ENCODE results near the gene AFAP1. TPM values are rescaled to one million over a fixed set of nuclear protein-coding genes. Genes with fewer than 3 reads are reported as not detected.

The AFAP1 gene
- total RNA-seq, 2 experiments from 2014 or later, result 7.1 to 7.9 TPM

DNA sequence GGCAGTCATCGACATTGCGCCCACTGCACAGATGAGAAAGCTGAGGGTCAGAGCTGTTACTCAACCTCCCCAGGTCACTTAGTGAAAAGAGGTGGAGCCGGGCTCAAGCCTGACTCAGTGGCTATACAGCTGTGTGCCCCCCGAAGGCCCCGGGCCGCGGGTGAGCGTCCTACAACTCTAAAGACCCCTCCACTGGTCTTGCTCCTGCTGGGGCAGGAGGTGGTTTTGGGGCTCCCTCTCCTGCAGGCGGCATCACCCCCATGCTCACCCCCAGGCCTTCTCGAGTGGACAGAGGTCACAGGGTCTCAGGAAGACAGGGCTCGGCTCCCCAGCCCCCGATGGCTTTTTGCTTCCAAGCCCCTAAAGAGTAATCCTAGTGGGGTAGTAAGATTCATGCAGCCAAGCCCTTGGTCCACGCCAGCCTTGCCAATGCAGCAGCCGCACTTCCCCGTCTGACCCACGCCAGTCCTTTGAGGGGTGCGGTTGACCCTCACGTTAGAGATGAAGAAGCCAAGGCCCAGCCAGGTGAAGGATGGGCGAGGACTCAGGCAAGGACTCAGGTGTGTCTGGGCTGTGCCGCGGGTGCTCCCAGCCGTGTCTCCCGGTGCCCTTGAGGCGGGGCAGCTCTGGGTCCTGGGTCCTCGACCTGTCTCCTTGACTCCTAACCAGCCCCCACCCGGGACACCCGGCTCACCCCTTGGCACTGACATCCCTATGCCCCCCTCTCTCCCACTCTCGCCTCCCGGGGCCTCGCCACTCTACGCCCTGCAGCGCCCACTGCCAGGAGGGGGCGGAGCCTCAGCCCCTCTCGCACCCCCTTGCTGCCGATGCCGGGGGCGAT is 200.4 kb downstream of the AFAP1 start:
- no peaks in the 10 kb centered on the region for H3K27me3 Mint-ChIP-seq
- no peak for DNase-seq
- POLR2A ChIA-PET, result no interaction called here
- CTCF ChIA-PET, result no interaction called here
- H3K27ac Mint-ChIP-seq, result no peak overlapping the region
- no peaks in the 10 kb centered on the region for H3K9me3 Mint-ChIP-seq
- H3K4me1 Mint-ChIP-seq, result no peaks in the 10 kb centered on the region
- H3K36me3 Mint-ChIP-seq (ENCODE audit: low read depth), result no peaks in the 10 kb centered on the region
- H3K4me3 Mint-ChIP-seq, result no peak overlapping the region

DNA sequence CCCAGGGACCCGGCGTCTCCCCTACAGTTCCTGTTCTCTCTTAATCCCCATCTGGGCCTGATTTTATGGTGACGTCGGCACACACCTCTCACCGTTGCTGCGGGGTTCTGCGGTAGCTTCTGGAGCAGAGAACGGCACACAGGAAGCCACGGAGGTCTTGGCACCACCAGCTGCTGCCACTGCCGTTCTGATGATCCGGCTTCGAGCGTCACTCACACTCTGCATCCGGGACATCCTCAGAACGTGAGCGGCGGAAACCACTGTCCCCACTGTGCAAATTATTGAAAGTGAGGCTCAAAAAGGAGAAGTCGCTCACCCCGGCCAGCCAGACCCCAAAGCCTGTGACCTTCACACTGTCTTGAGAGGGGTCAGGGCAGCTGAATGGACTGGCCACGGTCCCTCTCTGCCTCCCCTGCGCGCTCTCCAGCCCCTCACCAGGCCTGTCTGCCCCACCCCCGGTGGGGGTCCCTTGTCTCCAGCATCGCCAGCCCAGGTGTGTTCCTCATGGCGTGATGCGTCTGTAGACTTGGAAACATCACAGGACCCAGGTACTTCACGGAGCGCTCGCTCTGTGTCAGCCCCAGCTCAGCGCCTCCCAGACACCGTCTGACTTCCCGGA is 201.1 kb downstream of the AFAP1 start:
- DNase-seq, result no peak
- POLR2A ChIA-PET, result no interaction called here
- H3K36me3 Mint-ChIP-seq (ENCODE audit: low read depth), result no peaks in the 10 kb centered on the region
- no peaks in the 10 kb centered on the region for H3K4me1 Mint-ChIP-seq
- no peak overlapping the region for H3K27ac Mint-ChIP-seq
- CTCF ChIA-PET, result interaction anchor here (0.5 kb wide), 1 partner anchor 10 kb away, joined by 4 read pairs; no protein-coding TSS in a partner anchor
- H3K4me3 Mint-ChIP-seq, result no peak overlapping the region
- no peaks in the 10 kb centered on the region for H3K27me3 Mint-ChIP-seq
- no peaks in the 10 kb centered on the region for H3K9me3 Mint-ChIP-seq

DNA sequence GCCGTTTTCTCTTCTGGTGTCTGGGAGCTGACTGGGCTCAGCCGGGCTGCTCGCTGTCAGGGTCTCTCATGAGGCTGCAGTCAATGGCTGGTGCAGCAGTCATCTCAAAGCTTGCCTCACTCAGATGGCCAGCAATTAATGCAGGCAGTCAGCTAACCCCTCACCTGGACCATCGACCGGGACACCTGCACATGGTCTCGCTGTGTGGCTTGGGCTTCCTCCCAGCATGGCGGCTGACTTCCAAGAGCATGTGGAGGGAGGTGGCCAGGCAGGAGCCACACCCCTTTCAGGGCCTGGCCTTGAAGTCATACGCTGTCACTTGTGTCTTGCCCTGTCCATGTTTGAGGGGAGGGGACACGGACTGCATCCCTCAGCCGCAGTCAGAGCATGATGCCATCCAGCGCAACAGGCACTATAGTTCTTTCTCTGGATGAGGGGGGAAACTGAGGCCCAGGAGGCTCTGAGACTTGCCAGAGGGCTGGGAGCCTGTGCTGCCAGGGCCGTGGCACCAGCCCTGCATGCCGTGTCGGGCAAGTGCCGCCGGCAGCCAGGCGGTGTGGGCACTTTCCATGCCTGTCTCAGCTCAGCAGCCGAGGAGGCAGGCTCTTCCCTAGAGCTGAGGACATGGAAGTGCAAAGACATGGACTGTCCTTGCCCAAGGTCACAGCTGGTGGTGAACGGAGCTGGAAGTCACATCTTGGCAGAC is 201.8 kb downstream of the AFAP1 start:
- Mint-ChIP-seq H3K9me3 (no peaks in the 10 kb centered on the region), H3K36me3 (ENCODE audit: low read depth) (no peaks in the 10 kb centered on the region), H3K27me3 (no peaks in the 10 kb centered on the region), H3K4me1 (no peaks in the 10 kb centered on the region), H3K4me3 (no peak overlapping the region), H3K27ac (no peak overlapping the region)
- POLR2A ChIA-PET, result no interaction called here
- no peak for DNase-seq
- CTCF ChIA-PET, result interaction anchor here (0.5 kb wide), 1 partner anchor 10 kb away, joined by 4 read pairs; no protein-coding TSS in a partner anchor

DNA sequence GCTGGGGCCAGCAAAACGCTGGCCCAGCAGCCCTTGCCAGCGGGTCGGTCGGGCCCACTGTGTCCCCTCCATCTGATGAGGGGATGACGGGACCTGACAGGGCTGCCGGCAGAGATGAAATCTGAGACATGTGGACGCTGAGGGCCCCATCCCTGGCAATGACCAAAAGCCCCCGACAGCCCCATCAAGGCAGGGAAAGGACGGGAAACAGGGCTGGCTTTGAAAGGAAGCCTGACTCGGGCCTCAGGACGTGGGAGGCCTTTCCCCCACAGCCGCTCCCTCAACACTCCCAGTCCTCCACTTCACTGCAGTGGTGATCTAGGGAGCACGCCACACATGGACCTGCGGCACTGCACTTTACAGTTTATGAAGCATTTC is 202.4 kb downstream of the AFAP1 start:
- no peak overlapping the region for H3K27ac Mint-ChIP-seq
- H3K4me1 Mint-ChIP-seq, result no peaks in the 10 kb centered on the region
- H3K36me3 Mint-ChIP-seq (ENCODE audit: low read depth), result no peaks in the 10 kb centered on the region
- no peak for DNase-seq
- no peak overlapping the region for H3K4me3 Mint-ChIP-seq
- H3K9me3 Mint-ChIP-seq, result no peaks in the 10 kb centered on the region
- H3K27me3 Mint-ChIP-seq, result no peaks in the 10 kb centered on the region
- POLR2A ChIA-PET, result no interaction called here
- CTCF ChIA-PET, result no interaction called here

DNA sequence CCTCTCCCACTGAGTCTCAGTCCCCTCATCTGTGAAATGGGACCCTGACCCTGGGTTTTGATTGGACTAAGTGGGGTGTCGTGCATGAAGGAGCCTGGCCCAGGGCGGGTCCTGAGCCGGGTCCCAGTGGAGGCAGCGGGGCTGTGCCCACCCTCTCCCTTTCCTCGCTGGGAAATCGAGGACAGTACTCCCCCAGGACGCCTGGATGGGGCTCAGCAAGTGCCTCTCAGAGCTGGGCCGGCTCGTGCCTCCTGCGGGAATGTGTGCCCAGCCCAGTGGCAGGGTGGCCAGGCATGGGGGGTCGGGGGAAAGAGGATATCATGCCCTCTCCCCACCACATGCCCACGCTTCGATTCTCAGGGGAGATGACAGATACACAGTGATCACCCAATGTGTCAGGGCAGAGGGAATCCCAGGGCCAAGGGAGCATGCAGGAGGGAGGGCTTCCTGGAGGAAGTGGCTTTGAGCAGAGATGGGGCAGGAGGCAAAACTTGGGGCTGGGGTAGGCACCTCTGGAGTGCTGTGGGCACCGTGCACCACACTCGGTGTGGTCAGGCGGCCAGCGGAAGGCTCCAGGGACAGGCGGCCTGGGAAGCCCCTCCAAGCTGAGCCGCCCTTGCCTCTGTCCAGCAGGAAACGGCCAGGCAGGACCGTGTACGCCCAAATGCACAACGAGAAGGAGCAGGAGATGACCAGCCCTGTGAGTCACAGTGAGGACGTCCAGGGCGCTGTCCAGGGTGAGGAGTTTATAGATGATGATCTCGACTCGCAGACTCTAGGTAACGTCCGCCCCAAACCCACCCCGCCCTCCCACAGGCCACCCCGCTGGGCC is 203.0 kb downstream of the AFAP1 start:
- POLR2A ChIA-PET, result no interaction called here

DNA sequence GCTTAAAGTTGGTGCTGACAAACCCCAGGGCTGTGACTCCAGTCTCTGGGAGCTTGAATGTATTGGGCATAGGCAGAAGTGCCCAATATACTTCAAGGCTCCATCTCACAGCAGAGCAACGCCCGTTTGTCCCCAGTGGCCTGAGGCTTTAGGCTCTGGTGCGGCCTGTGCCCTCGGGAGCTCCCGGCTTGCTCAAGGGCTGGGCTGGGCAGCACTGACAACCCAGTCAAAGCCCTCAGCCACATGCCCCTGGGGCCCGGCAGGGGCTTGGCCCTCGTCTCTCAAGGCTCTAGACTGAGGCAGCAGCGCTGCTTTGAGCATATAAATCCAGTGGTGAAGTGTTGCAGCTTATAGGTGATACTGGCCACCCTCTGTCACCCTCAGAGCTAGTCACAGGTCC is 203.7 kb downstream of the AFAP1 start:
- ChIA-PET CTCF (no interaction called here), POLR2A (no interaction called here)
- no peaks in the 10 kb centered on the region for H3K27me3 Mint-ChIP-seq
- no peak for DNase-seq
- no peaks in the 10 kb centered on the region for H3K9me3 Mint-ChIP-seq
- H3K4me1 Mint-ChIP-seq, result no peaks in the 10 kb centered on the region
- no peak overlapping the region for H3K27ac Mint-ChIP-seq
- no peaks in the 10 kb centered on the region for H3K36me3 Mint-ChIP-seq (ENCODE audit: low read depth)
- no peak overlapping the region for H3K4me3 Mint-ChIP-seq

More for the DNA sequence above, 203.0 kb downstream of the AFAP1 start:
- H3K36me3 Mint-ChIP-seq (ENCODE audit: low read depth), result no peaks in the 10 kb centered on the region
- H3K27ac Mint-ChIP-seq, result no peak overlapping the region
- H3K27me3 Mint-ChIP-seq, result no peaks in the 10 kb centered on the region
- H3K4me1 Mint-ChIP-seq, result no peaks in the 10 kb centered on the region
- CTCF ChIA-PET, result no interaction called here
- no peak overlapping the region for H3K4me3 Mint-ChIP-seq
- H3K9me3 Mint-ChIP-seq, result no peaks in the 10 kb centered on the region
- DNase-seq, result no peak

DNA sequence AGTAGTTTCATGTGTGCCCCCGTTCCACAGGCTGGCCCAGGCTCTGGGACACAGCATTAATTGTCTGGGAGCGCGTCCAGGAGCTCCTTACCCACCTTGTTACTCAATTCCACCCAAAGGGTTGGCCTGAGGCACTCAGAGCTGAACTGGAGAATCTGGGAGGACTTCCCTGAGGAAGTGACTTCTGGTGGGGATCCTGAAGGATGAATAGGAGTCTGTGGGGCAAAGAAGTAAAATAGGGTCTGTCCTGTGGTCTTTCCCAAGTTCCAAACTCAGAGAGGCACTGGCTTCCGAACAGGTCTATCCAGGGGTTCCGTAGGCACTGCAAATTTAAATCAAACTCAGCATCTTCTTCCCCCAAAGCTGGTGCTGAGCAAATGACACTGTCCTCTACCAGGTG is 204.3 kb downstream of the AFAP1 start:
- Mint-ChIP-seq H3K9me3 (no peaks in the 10 kb centered on the region), H3K36me3 (ENCODE audit: low read depth) (no peaks in the 10 kb centered on the region), H3K27me3 (no peaks in the 10 kb centered on the region), H3K27ac (no peak overlapping the region), H3K4me3 (no peak overlapping the region), H3K4me1 (no peaks in the 10 kb centered on the region)
- POLR2A ChIA-PET, result no interaction called here
- DNase-seq, result no peak
- CTCF ChIA-PET, result no interaction called here

DNA sequence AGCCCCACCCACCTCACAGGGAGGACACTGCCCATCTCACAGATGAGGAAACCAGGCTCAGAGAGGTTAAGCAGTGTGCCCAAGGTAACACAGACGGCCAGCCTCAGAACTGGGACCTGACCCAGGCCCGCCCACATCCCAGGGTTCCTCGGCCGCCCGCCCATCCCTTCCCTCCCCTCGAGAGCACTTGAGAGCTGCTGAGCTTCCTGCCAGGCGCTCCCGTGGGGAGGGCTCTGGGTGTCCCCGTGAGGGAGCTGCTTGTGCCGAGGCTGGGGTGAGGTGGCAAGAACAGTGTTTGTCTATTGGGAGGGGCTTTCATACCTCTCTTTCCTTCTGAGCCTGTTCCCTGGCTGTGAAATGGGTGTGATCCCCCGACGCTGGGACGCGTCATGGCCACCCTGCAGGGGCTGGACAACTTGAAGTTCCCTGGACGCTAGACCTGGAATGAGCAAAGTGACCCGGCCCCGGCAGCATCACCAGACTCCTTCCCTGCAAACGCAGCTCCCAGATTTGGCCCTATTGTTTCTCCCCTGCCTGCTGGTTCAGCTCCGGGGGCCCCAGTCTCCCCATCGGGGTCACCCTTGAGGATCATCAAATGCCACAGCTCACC is 204.9 kb downstream of the AFAP1 start:
- Mint-ChIP-seq H3K27ac (no peak overlapping the region), H3K9me3 (no peaks in the 10 kb centered on the region), H3K4me1 (no peaks in the 10 kb centered on the region), H3K27me3 (no peaks in the 10 kb centered on the region), H3K4me3 (no peak overlapping the region), H3K36me3 (ENCODE audit: low read depth) (no peaks in the 10 kb centered on the region)
- no peak for DNase-seq
- ChIA-PET POLR2A (no interaction called here), CTCF (no interaction called here)

DNA sequence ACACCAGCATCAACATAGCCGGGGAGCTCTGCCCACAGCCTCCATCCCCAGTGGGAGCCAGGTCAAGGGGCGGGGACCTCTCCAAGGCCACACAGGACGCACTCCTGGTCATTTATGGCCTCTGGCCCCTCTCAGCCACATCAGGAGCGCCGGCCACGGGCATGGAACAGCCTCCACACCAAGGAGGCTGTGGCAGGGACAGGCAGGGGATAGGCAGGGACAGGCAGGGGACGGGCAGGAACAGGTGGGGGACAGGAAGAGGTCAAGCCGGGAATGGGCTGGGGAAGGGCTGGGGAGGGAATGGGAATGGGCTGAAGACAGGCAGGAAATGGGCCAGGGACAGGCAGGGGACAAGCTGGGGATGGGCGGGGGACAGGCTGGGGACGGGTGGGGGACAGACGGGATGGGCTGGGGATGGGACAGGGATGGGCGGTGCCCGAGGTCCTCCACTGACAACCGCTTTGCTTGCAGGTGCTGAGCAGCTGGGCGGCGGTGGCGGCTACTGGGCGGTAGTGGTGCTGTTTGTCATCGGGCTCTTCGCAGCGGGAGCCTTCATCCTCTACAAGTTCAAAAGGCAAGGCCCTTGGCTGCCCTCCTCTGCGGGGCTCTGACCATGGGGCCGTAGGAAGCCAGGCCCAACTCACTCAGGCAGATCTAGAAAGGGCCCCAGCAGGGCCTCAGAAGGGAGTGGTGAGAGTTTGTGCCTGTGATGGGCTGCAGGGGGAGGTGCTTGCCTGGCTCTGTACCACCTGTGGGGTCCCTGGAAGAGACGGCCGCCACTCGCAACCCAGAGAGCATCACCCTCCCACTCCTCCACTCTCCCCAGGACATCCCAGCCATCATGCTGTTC is 205.6 kb downstream of the AFAP1 start:
- Mint-ChIP-seq H3K36me3 (ENCODE audit: low read depth) (no peaks in the 10 kb centered on the region), H3K4me1 (no peaks in the 10 kb centered on the region), H3K27ac (no peak overlapping the region), H3K9me3 (no peaks in the 10 kb centered on the region), H3K4me3 (no peak overlapping the region), H3K27me3 (no peaks in the 10 kb centered on the region)
- CTCF ChIA-PET, result no interaction called here
- no peak for DNase-seq
- POLR2A ChIA-PET, result no interaction called here

DNA sequence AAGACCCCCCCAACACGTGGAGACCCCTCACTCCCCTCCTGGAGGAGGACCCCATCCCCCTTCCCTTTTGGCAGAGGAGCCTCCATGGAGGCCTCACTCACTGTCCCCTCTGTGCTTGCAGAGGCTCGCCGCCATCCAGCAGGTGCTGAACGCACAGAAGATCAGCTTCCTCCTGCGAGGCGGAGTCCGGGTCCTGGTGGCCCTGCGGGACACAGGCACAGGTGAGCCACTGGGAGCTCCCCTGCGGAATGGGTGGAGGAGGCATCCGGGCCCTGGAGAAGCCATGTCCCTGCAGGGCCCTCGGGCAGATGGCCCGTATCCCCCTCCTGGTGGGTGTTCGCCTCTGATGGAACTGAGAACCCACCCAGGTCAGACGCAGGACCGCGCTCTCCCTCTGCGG is 206.5 kb downstream of the AFAP1 start:
- Mint-ChIP-seq H3K4me3 (no peak overlapping the region), H3K27me3 (no peaks in the 10 kb centered on the region), H3K9me3 (no peaks in the 10 kb centered on the region), H3K36me3 (ENCODE audit: low read depth) (no peaks in the 10 kb centered on the region), H3K4me1 (no peaks in the 10 kb centered on the region), H3K27ac (no peak overlapping the region)
- DNase-seq, result no peak
- CTCF ChIA-PET, result interaction anchor here (1.0 kb wide), 1 partner anchor 69 kb away, joined by 3 read pairs; no protein-coding TSS in a partner anchor
- POLR2A ChIA-PET, result no interaction called here

DNA sequence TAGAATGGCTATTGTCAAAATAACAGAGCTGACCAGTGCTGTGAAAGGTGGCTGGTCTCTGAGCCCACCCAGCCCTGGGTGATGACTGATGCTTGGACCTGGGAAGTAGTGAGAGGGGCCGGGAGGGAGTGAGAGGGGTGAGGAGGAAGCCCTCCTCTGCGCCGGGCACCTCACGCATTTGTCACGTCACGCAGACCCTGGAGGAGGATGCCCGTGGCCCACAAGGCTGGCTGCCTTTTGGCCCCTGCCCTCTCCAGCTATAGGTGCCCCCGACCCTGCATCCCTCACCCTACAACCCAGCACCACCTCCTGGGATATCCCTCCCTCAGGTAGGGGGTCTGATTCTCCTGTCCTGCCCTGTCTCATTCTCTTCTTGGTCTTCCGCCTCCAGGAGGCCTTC is 207.4 kb downstream of the AFAP1 start:
- no peaks in the 10 kb centered on the region for H3K4me1 Mint-ChIP-seq
- H3K27me3 Mint-ChIP-seq, result no peaks in the 10 kb centered on the region
- H3K4me3 Mint-ChIP-seq, result no peak overlapping the region
- ChIA-PET POLR2A (no interaction called here), CTCF (interaction anchor here (1.0 to 1.7 kb wide), 2 partner anchors 12 to 70 kb away, joined by 3 to 4 read pairs; no protein-coding TSS in a partner anchor)
- DNase-seq, result no peak
- H3K36me3 Mint-ChIP-seq (ENCODE audit: low read depth), result no peaks in the 10 kb centered on the region
- H3K9me3 Mint-ChIP-seq, result no peaks in the 10 kb centered on the region
- no peak overlapping the region for H3K27ac Mint-ChIP-seq

DNA sequence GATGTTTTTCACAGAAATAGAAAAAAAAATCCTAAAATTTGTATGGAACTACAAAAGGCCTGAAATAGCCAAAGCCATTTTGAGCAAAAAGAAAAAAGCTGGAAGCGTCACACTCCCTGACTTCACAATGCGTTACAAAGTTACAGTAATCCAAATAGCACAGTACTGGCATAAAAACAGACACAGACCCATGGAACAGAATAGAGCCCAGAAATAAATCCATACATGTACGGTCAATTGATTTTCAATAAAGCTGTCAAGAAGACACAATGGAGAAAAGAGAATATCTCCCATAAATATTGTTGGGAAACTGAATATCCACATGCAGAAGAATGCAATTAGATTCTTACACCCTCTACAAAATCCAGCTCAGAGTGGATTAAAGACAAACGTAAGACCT is 208.2 kb downstream of the AFAP1 start:
- ChIA-PET CTCF (interaction anchor here (1.7 kb wide), 1 partner anchor 13 kb away, joined by 4 read pairs; no protein-coding TSS in a partner anchor), POLR2A (no interaction called here)
- H3K27me3 Mint-ChIP-seq, result no peaks in the 10 kb centered on the region
- H3K27ac Mint-ChIP-seq, result no peak overlapping the region
- H3K36me3 Mint-ChIP-seq (ENCODE audit: low read depth), result no peaks in the 10 kb centered on the region
- no peaks in the 10 kb centered on the region for H3K4me1 Mint-ChIP-seq
- H3K9me3 Mint-ChIP-seq, result no peaks in the 10 kb centered on the region
- DNase-seq, result no peak
- no peak overlapping the region for H3K4me3 Mint-ChIP-seq

Data from activated CD4-positive, alpha-beta T cell treated with anti-CD3 and anti-CD28 coated beads, Interleukin-2, amount 10 ng/mL, durations not matched to agents 7 days and 5 days (primary cell).